GM10847 (cell line): ENCODE data around the gene CPB1.

Experiments
- POLR2A ChIP-seq: IDR thresholded peaks from 2 replicates; pipeline ENCODE4 v1.6.1; 2011; ENCODE audit not compliant: insufficient read length; ENCODE audit errors: extremely low read depth

The CPB1 gene

DNA sequence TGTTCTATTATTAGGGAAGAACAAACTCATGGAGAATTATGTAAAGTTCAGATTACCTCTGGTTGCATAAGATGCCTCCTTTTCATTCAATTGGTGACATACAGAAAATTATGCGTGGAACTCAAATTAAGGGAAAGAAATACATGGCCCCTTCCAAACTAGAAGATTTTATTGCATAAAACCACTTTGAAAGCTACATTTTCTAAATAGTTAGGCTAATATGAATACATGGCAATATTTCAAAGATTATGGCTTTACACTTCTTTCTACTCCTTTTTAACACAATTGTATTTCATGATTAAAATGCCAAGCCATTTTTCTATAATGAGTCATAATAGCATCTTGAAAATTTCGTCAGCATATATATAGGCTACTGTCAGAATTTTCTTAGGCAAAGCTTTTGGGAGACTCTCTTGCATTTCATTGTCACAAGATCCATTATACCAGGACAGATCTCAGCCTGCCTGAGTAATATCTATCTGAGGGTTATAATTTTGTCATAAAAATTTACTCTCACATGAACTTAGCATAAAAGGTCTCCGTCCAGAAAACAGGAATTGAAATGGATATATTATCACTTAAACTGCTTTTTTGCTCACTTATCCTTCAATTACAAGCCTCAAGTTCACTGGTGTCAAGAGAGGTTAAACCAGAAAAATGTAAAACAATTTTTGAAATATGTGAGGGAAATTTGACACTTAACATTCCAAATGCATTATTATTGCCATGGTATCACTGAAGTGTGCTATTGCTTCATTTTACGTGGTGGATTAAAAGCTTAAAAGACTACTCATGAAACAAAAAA lies 74.6 kb downstream of the CPB1 start:
- TF ChIP-seq POLR2A: no peak

DNA sequence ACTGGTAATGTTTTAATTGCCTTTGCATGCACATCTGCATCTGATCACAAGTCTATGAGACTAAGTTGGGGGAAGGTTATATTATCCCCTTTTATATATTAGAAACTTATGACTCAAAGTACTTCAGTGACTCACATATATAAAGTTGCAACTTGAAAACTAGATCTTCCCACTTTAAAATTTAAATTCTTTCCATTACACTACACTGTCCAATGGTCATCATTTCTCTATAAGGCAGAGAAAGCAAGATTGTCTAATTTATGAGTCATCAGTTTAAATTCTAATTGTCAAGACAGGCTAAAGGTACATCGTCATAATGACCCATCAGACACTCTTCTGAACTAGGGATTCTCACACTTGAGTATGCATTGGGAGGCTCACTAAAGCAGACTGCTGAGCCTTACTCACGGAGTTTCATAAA lies 75.4 kb downstream of the CPB1 start:
- no peak for TF ChIP-seq POLR2A

DNA sequence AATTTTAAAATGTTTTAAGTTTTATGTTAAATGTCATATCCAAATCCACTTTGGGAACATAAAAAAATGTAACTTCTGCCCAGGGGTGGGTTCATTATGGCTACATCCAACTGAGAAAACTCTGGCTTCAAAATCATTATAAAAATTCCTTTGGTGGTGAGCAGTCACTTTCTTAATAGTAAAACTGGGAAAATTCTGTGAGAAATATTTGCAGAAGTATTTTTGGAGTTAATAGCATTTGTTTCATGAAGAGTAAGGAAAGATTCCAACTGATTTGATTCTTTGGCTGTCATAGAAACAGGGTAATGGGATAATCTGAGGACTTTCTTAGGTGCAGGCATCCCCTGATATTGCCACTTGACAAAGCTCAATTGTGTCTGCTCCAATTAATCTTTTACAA lies 76.3 kb downstream of the CPB1 start:
- TF ChIP-seq POLR2A: no peak

DNA sequence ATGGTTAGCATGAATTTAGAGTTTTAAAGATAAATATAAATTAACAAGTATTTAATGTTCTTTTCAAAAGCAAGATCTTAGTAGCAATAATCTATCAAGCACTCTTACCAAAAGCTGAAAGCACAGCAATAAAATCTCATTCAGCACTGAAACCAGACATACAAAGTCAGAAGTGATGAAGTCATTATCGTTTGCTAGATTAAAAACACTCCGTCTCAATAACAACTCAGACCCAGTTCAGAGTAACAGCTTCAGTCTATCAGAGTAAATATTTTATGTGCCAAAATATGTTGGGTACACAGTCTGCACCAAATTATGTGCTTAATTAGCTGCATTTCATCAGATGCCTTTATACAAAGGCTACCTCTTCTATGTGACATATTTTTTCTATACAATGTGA lies 79.1 kb downstream of the CPB1 start:
- TF ChIP-seq POLR2A: no peak
